ENCODE measurements around the gene TMEM95. TPM values are rescaled to one million over a fixed set of nuclear protein-coding genes. Genes with fewer than 3 reads are reported as not detected.
"Not testable (repeated sequence)": the region's sequence is repeated elsewhere in the genome, so short reads cannot be mapped to it uniquely, and the experiment has no call there.

TMEM95 gene
- total RNA-seq, 1 donor from 2014 or later, result not detected

- DNase-seq (ENCODE audit: low spot score), result no peak
These were observed 31.1 kb upstream of the TMEM95 start for GRCh38 chr17:7323731-7324437.

- DNase-seq (ENCODE audit: low spot score), result no peak
These were observed 30.5 kb upstream of the TMEM95 start for GRCh38 chr17:7324438-7324779.

GRCh38 chr17:7325031-7325528 is 29.9 kb upstream of the TMEM95 start:
- DNase-seq (ENCODE audit: low spot score), result no peak

GRCh38 chr17:7326186-7326585 is 28.8 kb upstream of the TMEM95 start:
- DNase-seq (ENCODE audit: low spot score), result no peak

- no peak for DNase-seq (ENCODE audit: low spot score)
These were observed 27.9 kb upstream of the TMEM95 start for GRCh38 chr17:7327056-7327455.

- no peak for DNase-seq (ENCODE audit: low spot score)
These were observed 27.5 kb upstream of the TMEM95 start for GRCh38 chr17:7327501-7327900.

- no peak for DNase-seq (ENCODE audit: low spot score)
These were observed 26.9 kb upstream of the TMEM95 start for GRCh38 chr17:7328009-7328408.

GRCh38 chr17:7328840-7329373 is 26.0 kb upstream of the TMEM95 start, which contains the start of gene NEURL4:
NEURL4 (minus strand) TSS chr17:7329335; CDS start chr17:7329312, 23 bp downstream.
- DNase-seq (ENCODE audit: low spot score), result no peak

- DNase-seq (ENCODE audit: low spot score), result peak; percentile 98
These were observed 25.5 kb upstream of the TMEM95 start for GRCh38 chr17:7329374-7329996.

GRCh38 chr17:7329997-7330637 is 24.8 kb upstream of the TMEM95 start:
- no peak for DNase-seq (ENCODE audit: low spot score)

- no peak for DNase-seq (ENCODE audit: low spot score)
These were observed 24.3 kb upstream of the TMEM95 start for GRCh38 chr17:7330638-7331015.

GRCh38 chr17:7332111-7332510 is 22.8 kb upstream of the TMEM95 start:
- DNase-seq (ENCODE audit: low spot score), result no peak

GRCh38 chr17:7332600-7333069 is 22.3 kb upstream of the TMEM95 start:
- not testable (repeated sequence) for DNase-seq (ENCODE audit: low spot score)

- no peak for DNase-seq (ENCODE audit: low spot score)
These were observed 19.9 kb upstream of the TMEM95 start for GRCh38 chr17:7334938-7335538.

- not testable (repeated sequence) for DNase-seq (ENCODE audit: low spot score)
These were observed 19.2 kb upstream of the TMEM95 start for GRCh38 chr17:7335765-7336164.

GRCh38 chr17:7336240-7337175 is 18.4 kb upstream of the TMEM95 start, which contains the start of gene ACAP1:
ACAP1 (plus strand) TSS chr17:7336529; CDS start chr17:7336735, 206 bp downstream.
- DNase-seq (ENCODE audit: low spot score), result no peak

- not testable (repeated sequence) for DNase-seq (ENCODE audit: low spot score)
These were observed 17.4 kb upstream of the TMEM95 start for GRCh38 chr17:7337600-7337999.

- no peak for DNase-seq (ENCODE audit: low spot score)
These were observed 14.8 kb upstream of the TMEM95 start for GRCh38 chr17:7340179-7340578.

GRCh38 chr17:7341842-7342241 is 13.1 kb upstream of the TMEM95 start:
- no peak for DNase-seq (ENCODE audit: low spot score)

- DNase-seq (ENCODE audit: low spot score), result no peak
These were observed 11.7 kb upstream of the TMEM95 start for GRCh38 chr17:7343250-7343649.
